HG03066 (cell line): ENCODE measurements around the gene SMCHD1.
"Not testable (repeated sequence)": the region's sequence is repeated elsewhere in the genome, so short reads cannot be mapped to it uniquely, and the experiment has no call there.

Experiments
- ATAC-seq: cut with Tn5 transposase; IDR thresholded peaks from one replicate; pipeline ENCODE4 v1.9.1; 2021; ENCODE audit warnings: low read depth; ENCODE audit not compliant: unreplicated experiment

Gene SMCHD1

GRCh38 chr18:2714140-2714539 lies 58.6 kb downstream of the SMCHD1 start:
- no peak for ATAC-seq

- no peak for ATAC-seq
These were observed 60.5 kb downstream of the SMCHD1 start for GRCh38 chr18:2715990-2716389.

- ATAC-seq = no peak
These were observed 61.1 kb downstream of the SMCHD1 start for GRCh38 chr18:2716394-2717326.

GRCh38 chr18:2717407-2717806 lies 61.9 kb downstream of the SMCHD1 start:
- ATAC-seq = no peak

GRCh38 chr18:2719040-2719439 lies 63.5 kb downstream of the SMCHD1 start:
- no peak for ATAC-seq

- no peak for ATAC-seq
These were observed 67.7 kb downstream of the SMCHD1 start for GRCh38 chr18:2723207-2723606.

GRCh38 chr18:2729757-2730156 lies 74.2 kb downstream of the SMCHD1 start:
- ATAC-seq = no peak

- ATAC-seq = no peak
These were observed 81.3 kb downstream of the SMCHD1 start for GRCh38 chr18:2736823-2737222.

GRCh38 chr18:2740082-2740481 lies 84.6 kb downstream of the SMCHD1 start:
- not testable (repeated sequence) for ATAC-seq

- no peak for ATAC-seq
These were observed 90.7 kb downstream of the SMCHD1 start for GRCh38 chr18:2746274-2746673.

GRCh38 chr18:2758309-2758708 lies 102.8 kb downstream of the SMCHD1 start:
- no peak for ATAC-seq

GRCh38 chr18:2774669-2775068 lies 119.1 kb downstream of the SMCHD1 start:
- ATAC-seq = no peak

GRCh38 chr18:2776601-2777000 lies 121.1 kb downstream of the SMCHD1 start:
- no peak for ATAC-seq

- no peak for ATAC-seq
These were observed 121.7 kb downstream of the SMCHD1 start for GRCh38 chr18:2777241-2777640.

GRCh38 chr18:2780750-2781149 lies 125.2 kb downstream of the SMCHD1 start:
- ATAC-seq = no peak

GRCh38 chr18:2787225-2787624 lies 131.7 kb downstream of the SMCHD1 start:
- ATAC-seq = no peak

GRCh38 chr18:2792395-2792794 lies 136.9 kb downstream of the SMCHD1 start:
- no peak for ATAC-seq

GRCh38 chr18:2794159-2794558 lies 138.6 kb downstream of the SMCHD1 start:
- no peak for ATAC-seq

- ATAC-seq = no peak
These were observed 142.4 kb downstream of the SMCHD1 start for GRCh38 chr18:2797951-2798350.

GRCh38 chr18:2799369-2799768 lies 143.8 kb downstream of the SMCHD1 start:
- ATAC-seq = no peak

- ATAC-seq = no peak
These were observed 150.7 kb downstream of the SMCHD1 start for GRCh38 chr18:2805970-2806943.
